GM10248 (cell line): ENCODE results near the gene ZCCHC4.

Experiments used
- CTCF ChIA-PET: fragments of 300-600 bp; sonication (Branson Sonifier 250); formaldehyde crosslinking; extraction: SDS; loops from one replicate; lab custom pipeline; 2021; ENCODE audit warnings: antibody characterized with exemption; lab: Yijun Ruan, JAX
- POLR2A ChIA-PET: fragments of 350-650 bp; sonication (Branson Sonifier 250); formaldehyde crosslinking; extraction: SDS; loops from one replicate; lab custom pipeline; 2020; ENCODE audit warnings: antibody characterized with exemption; lab: Yijun Ruan, JAX
- DNase-seq: peaks from one replicate; pipeline ENCODE4 v3.0.0; 2012; ENCODE audit errors: extremely low spot score
- TF ChIP-seq, protein P1 (sequence below): IDR thresholded peaks from 2 replicates; pipeline ENCODE4 v1.5.1; 2012; ENCODE audit warnings: mild to moderate bottlenecking, low read depth; ENCODE audit errors: extremely low read depth, missing control alignments, control extremely low read depth

The ZCCHC4 gene

DNA sequence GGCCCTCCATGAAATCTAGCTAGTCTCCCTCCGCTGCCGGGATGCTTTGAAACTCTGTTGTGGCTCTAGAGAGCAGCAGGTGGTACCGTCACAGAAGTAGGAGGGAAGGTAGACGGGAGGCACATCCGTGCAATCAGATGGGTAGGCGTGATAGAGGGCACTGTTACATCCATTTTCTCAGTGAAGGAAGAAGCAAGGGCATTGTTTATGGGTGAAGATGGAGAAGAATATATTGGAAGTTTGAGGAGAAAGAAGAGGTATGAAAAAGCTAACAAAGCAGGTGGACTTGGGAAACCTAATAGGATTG is 65.8 kb downstream of the ZCCHC4 start:
- TF ChIP-seq, protein P1, sequence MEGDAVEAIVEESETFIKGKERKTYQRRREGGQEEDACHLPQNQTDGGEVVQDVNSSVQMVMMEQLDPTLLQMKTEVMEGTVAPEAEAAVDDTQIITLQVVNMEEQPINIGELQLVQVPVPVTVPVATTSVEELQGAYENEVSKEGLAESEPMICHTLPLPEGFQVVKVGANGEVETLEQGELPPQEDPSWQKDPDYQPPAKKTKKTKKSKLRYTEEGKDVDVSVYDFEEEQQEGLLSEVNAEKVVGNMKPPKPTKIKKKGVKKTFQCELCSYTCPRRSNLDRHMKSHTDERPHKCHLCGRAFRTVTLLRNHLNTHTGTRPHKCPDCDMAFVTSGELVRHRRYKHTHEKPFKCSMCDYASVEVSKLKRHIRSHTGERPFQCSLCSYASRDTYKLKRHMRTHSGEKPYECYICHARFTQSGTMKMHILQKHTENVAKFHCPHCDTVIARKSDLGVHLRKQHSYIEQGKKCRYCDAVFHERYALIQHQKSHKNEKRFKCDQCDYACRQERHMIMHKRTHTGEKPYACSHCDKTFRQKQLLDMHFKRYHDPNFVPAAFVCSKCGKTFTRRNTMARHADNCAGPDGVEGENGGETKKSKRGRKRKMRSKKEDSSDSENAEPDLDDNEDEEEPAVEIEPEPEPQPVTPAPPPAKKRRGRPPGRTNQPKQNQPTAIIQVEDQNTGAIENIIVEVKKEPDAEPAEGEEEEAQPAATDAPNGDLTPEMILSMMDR = no peak
- ChIA-PET POLR2A (no interaction called here), CTCF (interaction anchor here (1.6 to 2.5 kb wide), 3 partner anchors 31 to 66 kb away, joined by 4 to 17 read pairs (median 10); partner anchors contain the start of gene ZCCHC4)
- no peak for DNase-seq

DNA sequence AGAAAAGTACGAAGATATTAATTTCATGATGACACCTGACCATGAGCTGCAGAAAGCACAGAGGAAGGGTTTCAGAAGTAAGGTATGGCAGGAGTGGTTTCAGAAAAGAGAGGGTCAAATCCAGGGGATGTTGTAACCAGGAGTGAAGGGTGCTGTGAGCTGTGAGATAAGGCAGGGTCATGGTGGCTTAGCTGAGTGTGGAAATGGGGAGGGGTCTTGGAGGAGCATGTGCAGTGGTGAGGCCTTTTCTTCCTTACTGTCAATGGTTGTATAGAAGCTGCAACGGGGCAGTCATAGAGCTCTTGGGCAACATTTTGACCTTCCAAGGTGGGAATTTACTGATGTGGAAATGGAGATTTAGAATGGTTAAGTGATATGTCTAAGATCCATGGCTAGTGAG is 67.0 kb downstream of the ZCCHC4 start:
- TF ChIP-seq, protein P1 = no peak
- DNase-seq = no peak
- ChIA-PET CTCF (interaction anchor here (0.6 to 1.7 kb wide), 3 partner anchors 11 to 67 kb away, joined by 3 to 6 read pairs (median 3); partner anchors contain the start of gene ZCCHC4), POLR2A (no interaction called here)

DNA sequence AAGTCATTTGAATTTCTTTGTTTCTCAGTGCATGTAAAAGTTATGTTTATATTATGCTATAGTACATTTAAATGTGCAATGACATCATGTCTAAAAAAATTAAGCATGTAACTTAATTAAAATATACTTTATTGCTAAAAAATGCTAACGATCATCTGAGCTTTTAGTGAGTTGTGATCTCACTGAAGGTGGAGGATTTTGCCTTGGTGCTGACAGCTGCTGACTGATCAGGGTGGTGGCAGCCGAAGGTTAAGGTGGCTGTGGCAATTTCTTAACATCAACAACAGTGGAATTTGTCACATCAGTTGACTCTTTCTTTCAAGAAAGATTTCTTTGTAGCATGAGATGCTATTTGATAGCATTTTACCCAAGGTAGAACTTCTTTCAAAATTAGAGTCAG is 71.1 kb downstream of the ZCCHC4 start:
- TF ChIP-seq, protein P1 = no peak
- POLR2A ChIA-PET = no interaction called here
- DNase-seq = no peak
- CTCF ChIA-PET = interaction anchor here (0.9 kb wide), 1 partner anchor 10 kb away, joined by 3 read pairs; no protein-coding TSS in a partner anchor

DNA sequence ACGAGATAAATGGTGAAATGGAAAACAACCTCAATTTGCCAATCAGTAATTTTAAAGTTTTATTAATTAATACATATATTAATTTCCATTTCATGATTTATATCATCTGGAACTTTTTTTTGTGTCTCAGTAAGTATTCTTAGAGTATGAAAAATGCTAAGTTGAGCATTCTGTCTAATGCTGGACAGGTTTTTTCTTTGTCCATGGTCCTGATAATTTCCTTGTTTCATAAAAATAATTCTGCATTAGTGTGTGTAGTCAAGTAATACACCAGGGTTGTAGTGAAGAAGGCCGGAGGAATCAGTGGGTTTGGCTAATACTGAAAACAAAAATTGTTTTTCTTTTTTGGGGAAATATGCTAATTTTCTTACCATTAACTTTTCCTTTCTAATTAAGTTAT is 74.4 kb downstream of the ZCCHC4 start:
- TF ChIP-seq, protein P1 = no peak
- CTCF ChIA-PET = interaction anchor here (1.1 to 1.5 kb wide), 4 partner anchors 9 to 75 kb away, joined by 3 to 4 read pairs (median 3); partner anchors contain the start of gene ZCCHC4
- POLR2A ChIA-PET = no interaction called here

DNA sequence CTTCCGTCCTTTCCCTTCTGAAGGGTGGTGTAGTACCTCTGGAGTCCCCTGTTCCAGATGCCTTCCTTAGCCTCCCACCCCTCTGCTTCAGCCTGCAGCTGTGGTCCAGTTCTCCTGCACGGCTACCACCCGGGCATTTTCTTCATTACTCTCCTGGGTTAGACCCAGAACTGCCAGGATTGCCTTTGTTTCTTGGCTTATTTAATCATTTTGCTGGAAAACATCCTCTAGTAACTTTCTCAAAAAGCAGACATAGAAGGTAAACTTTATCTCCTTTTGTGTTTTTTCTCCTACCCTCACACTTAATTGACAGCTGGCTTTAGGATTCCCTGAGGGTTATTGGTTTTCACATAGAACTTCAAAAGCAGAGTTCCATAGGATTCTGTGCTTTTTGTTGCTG is 84.7 kb downstream of the ZCCHC4 start:
- TF ChIP-seq, protein P1 = no peak
- no peak for DNase-seq
- CTCF ChIA-PET = interaction anchor here (1.2 kb wide), 1 partner anchor 9 kb away, joined by 4 read pairs; no protein-coding TSS in a partner anchor
- POLR2A ChIA-PET = no interaction called here

More for the DNA sequence above, 74.4 kb downstream of the ZCCHC4 start:
- DNase-seq = no peak

DNA sequence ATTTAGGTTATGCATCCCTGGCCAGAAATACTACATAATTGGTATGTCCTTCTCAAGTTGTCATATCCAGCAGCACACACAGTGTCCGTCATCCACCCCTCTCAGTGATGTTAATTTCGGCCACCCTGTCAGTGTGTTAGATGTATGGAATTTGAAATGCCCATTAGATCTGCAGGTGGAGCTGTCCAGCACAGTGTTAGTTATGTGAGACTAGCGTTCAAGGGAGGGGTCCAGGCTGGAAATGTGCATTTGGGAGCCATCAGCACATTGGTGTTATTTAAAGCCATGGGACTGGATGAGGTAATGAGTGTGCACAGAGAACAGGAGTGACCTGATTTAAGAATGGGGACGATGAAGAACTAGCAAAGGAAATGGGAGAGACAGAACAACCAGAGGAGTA is 86.9 kb downstream of the ZCCHC4 start:
- CTCF ChIA-PET = interaction anchor here (1.4 kb wide), 1 partner anchor 11 kb away, joined by 3 read pairs; no protein-coding TSS in a partner anchor
- TF ChIP-seq, protein P1 = no peak
- no peak for DNase-seq
- POLR2A ChIA-PET = no interaction called here

DNA sequence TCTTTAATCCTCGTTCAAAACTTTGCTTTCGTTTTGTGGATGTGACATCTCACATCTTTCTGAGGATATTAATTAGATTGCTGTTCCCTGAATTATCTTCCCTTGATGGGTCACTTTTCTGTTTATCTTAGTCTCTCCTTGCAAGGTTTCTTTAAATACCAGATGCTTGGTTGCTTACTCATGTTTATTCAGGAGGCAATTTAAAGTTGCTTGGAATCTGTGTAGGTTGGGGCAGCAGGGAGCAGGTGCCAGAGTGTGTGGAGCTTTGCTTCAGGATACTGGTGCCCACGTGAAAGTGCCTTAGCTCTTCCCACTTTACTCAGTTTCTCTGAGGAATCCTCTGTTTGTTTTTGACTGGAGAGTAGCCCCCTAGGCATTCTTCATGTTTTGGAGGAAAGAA is 88.5 kb downstream of the ZCCHC4 start:
- CTCF ChIA-PET = interaction anchor here (1.1 kb wide), 1 partner anchor 17 kb away, joined by 4 read pairs; no protein-coding TSS in a partner anchor
- TF ChIP-seq, protein P1 = no peak
- POLR2A ChIA-PET = no interaction called here
- DNase-seq = no peak
